KMS-11 (cell line): Measurements from ENCODE around the gene NOC4L.

Source experiments
- H2AFZ ChIP-seq: fragments of 200-600 bp; sonication (generic); 2 replicates; pipeline ENCODE4 v1.6.1; 2016; ENCODE audit warnings: antibody characterized with exemption, mixed run types, low read depth
- H3K27ac ChIP-seq: fragments of 200-600 bp; sonication (generic); 2 replicates; pipeline ENCODE4 v1.6.1; 2016; ENCODE audit warnings: mild to moderate bottlenecking, mixed run types
- H3K27me3 ChIP-seq: fragments of 200-600 bp; sonication (generic); 2 replicates; pipeline ENCODE4 v1.6.1; 2017; ENCODE audit warnings: mild to moderate bottlenecking, low read depth, mixed run types, moderate library complexity; ENCODE audit not compliant: insufficient read depth
- H3K36me3 ChIP-seq: fragments of 200-600 bp; sonication (generic); 2 replicates; pipeline ENCODE4 v1.6.1; 2017; ENCODE audit warnings: mild to moderate bottlenecking, mixed run types; ENCODE audit not compliant: insufficient read depth
- H3K4me1 ChIP-seq: fragments of 200-600 bp; sonication (generic); 2 replicates; pipeline ENCODE4 v1.6.1; 2016; ENCODE audit warnings: mild to moderate bottlenecking, low read depth, mixed run types; ENCODE audit not compliant: poor library complexity, severe bottlenecking
- H3K4me2 ChIP-seq: fragments of 200-600 bp; sonication (generic); 2 replicates; pipeline ENCODE4 v1.7.0; 2016; ENCODE audit warnings: mild to moderate bottlenecking, mixed run types
- H3K4me3 ChIP-seq: fragments of 200-600 bp; sonication (generic); IDR thresholded peaks from 2 replicates; pipeline ENCODE4 v1.6.1; 2017; ENCODE audit warnings: low read depth, low read length, mixed read lengths; ENCODE audit not compliant: insufficient read depth
- H3K79me2 ChIP-seq: fragments of 200-600 bp; sonication (generic); 2 replicates; pipeline ENCODE4 v1.6.1; 2016; ENCODE audit warnings: low read depth, mixed run types; ENCODE audit not compliant: insufficient read depth
- H3K9ac ChIP-seq: fragments of 200-600 bp; sonication (generic); 2 replicates; pipeline ENCODE4 v1.6.1; 2016; ENCODE audit warnings: mild to moderate bottlenecking, mixed run types
- H4K20me1 ChIP-seq: fragments of 200-600 bp; sonication (generic); 2 replicates; pipeline ENCODE4 v1.6.1; 2016; ENCODE audit warnings: mild to moderate bottlenecking, mixed run types; ENCODE audit not compliant: insufficient read depth
- TF ChIP-seq, protein P1 (sequence below): fragments of 200-600 bp; sonication (generic); conservative IDR thresholded peaks from 2 replicates; pipeline ENCODE4 v1.6.1; 2017; ENCODE audit warnings: low read depth, mild to moderate bottlenecking, antibody characterized with exemption, low read length, moderate library complexity, mixed read lengths

Gene NOC4L

DNA sequence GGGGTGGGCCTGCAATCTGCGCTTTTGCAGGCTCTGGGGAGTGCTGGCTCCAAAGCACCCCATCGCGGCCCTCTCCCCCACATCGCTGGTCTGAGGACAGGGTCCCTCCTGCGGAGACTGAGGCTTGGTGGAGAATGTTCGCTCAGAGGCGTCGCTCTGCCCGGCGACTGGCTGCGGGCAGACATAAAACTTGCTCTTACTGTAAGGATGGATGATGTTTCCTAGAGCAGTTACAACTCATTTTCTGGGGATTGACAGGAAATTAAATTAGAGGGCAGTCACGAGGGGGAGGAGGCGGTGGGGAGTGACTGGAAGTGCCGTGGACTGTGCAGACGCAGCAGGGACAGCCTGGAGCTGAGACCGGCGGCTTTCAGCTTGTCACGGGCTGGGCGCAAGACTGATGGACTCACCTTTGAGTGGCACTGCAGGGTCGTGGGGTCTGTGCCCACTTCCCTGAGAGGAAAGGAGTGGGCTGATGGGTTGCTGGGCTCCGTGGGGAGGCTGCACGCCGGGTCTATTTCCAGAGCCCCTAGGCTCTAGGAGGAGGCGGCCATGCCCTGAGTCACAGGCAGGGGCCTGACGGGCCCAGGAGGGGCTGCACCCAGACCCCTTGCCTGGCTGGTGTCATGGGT, 32.8 kb downstream of the NOC4L start:
- Histone ChIP-seq H3K27ac (no peak overlapping the region), H3K4me2 (no peak overlapping the region), H3K4me3 (no peak overlapping the region), H3K4me1 (no peaks in the 10 kb centered on the region), H3K79me2 (no peaks in the 10 kb centered on the region), H2AFZ (no peak overlapping the region), H3K9ac (no peak overlapping the region), H3K36me3 (no peaks in the 10 kb centered on the region), H3K27me3 (peaks cover 6% of the 10 kb centered on the region; the same call in 1 of the 2 replicates), H4K20me1 (no peaks in the 10 kb centered on the region)
- TF ChIP-seq, protein P1, sequence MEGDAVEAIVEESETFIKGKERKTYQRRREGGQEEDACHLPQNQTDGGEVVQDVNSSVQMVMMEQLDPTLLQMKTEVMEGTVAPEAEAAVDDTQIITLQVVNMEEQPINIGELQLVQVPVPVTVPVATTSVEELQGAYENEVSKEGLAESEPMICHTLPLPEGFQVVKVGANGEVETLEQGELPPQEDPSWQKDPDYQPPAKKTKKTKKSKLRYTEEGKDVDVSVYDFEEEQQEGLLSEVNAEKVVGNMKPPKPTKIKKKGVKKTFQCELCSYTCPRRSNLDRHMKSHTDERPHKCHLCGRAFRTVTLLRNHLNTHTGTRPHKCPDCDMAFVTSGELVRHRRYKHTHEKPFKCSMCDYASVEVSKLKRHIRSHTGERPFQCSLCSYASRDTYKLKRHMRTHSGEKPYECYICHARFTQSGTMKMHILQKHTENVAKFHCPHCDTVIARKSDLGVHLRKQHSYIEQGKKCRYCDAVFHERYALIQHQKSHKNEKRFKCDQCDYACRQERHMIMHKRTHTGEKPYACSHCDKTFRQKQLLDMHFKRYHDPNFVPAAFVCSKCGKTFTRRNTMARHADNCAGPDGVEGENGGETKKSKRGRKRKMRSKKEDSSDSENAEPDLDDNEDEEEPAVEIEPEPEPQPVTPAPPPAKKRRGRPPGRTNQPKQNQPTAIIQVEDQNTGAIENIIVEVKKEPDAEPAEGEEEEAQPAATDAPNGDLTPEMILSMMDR = no peak

- Histone ChIP-seq H3K4me2 (no peak overlapping the region), H3K36me3 (no peaks in the 10 kb centered on the region), H2AFZ (no peak overlapping the region), H3K4me1 (no peaks in the 10 kb centered on the region), H3K79me2 (no peaks in the 10 kb centered on the region), H3K27ac (no peak overlapping the region), H3K27me3 (peaks cover 6% of the 10 kb centered on the region; the same call in 1 of the 2 replicates), H4K20me1 (no peaks in the 10 kb centered on the region), H3K9ac (no peak overlapping the region), H3K4me3 (no peak overlapping the region)
- TF ChIP-seq, protein P1 = no peak
These were observed 34.1 kb downstream of the NOC4L start for GRCh38 chr12:132178316-132178715.

- Histone ChIP-seq H3K4me3 (no peak overlapping the region), H3K27me3 (peaks cover 6% of the 10 kb centered on the region; the same call in 1 of the 2 replicates), H3K4me2 (no peak overlapping the region), H4K20me1 (no peaks in the 10 kb centered on the region), H3K79me2 (no peaks in the 10 kb centered on the region), H2AFZ (no peak overlapping the region), H3K9ac (no peak overlapping the region), H3K4me1 (no peaks in the 10 kb centered on the region), H3K36me3 (no peaks in the 10 kb centered on the region), H3K27ac (no peak overlapping the region)
- TF ChIP-seq, protein P1 = no peak
These were observed 34.6 kb downstream of the NOC4L start for GRCh38 chr12:132178801-132179401.

DNA sequence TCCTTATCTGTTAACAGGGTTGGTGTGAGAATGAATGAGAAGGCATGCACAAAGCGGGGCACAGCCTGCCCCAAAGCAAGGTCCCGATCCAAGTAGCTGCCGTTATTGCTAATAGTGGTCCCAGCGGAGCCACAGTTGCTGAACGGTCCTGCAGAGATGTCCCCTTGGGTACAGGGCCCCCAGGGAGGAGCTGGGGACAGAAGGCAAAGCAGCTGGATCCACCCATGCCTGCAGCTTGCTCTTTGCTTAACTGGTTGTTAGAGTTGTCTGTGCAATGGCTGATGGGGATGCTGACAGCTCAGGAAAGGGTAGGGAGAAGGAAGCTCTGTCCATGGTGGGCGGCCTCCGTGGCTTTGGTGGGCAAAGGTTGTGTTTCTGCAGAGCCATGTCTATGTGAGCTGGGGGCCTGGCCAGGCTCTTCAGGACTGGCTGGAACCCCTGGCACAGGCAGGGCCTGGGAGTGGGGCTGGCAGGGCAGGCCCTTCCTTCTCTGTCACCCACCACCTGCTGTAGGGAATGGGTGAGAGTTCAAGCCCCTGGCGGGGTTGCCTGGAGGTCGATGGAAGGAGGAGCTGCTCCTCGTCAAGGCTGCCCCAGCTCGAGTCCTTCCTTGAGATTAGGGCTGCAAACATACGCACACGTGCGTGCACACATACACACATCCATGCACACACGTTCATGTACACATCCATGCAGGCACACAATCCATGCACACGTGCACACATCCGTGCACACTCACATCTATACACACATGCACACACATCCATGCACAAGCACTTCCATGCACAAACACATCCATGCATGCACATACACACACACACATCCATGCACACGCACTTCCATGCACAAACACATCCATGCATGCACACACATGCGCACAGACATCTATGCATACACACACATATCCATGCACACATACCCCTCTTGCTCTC, 35.4 kb downstream of the NOC4L start:
- Histone ChIP-seq H3K27ac (no peak overlapping the region), H3K27me3 (peaks cover 8% of the 10 kb centered on the region; the same call in 1 of the 2 replicates), H3K4me3 (no peak overlapping the region), H4K20me1 (no peaks in the 10 kb centered on the region), H2AFZ (no peak overlapping the region), H3K9ac (no peak overlapping the region), H3K4me1 (no peaks in the 10 kb centered on the region), H3K4me2 (no peak overlapping the region), H3K36me3 (no peaks in the 10 kb centered on the region), H3K79me2 (no peaks in the 10 kb centered on the region)
- TF ChIP-seq, protein P1 = no peak
